Effector memory CD8-positive, alpha-beta T cell (primary cell): ENCODE results near the gene BNIP3.
A peak's percentile ranks its signal among the peaks of the same experiment; 100 is the strongest.

Experiments
- ATAC-seq: fragments of 150-1000 bp; cut with Tn5 transposase; replicated peaks from 2 replicates; pipeline ENCODE4 v1.10.0; 2021; ENCODE audit warnings: mild to moderate bottlenecking, moderate library complexity
- DNase-seq, 3 experiments: peaks; one replicate each; pipeline ENCODE4 v3.0.0; 2021
- H3K27ac Mint-ChIP-seq, 2 donors: one replicate each; pipeline ENCODE4 v1.8.0; 2022; ENCODE audit warnings: mild to moderate bottlenecking in 2 of 2, mixed read lengths in 2 of 2, moderate library complexity in 2 of 2
- H3K27me3 Mint-ChIP-seq, 2 donors: one replicate each; pipeline ENCODE4 v1.8.0; 2022; ENCODE audit warnings: mixed read lengths in 2 of 2
- H3K36me3 Mint-ChIP-seq: one replicate; pipeline ENCODE4 v1.8.0; 2022; ENCODE audit warnings: mild to moderate bottlenecking, moderate library complexity, mixed read lengths; ENCODE audit not compliant: insufficient read depth
- H3K4me1 Mint-ChIP-seq, 2 donors: one replicate each; pipeline ENCODE4 v1.8.0; 2022; ENCODE audit warnings: low read depth in 2 of 2, mixed read lengths in 2 of 2
- H3K4me3 Mint-ChIP-seq, 2 donors: one replicate each; pipeline ENCODE4 v1.8.0; 2022; ENCODE audit warnings: mild to moderate bottlenecking in 2 of 2, mixed read lengths in 2 of 2, moderate library complexity in 2 of 2
- H3K9me3 Mint-ChIP-seq, 2 donors: one replicate each; pipeline ENCODE4 v1.8.0; 2022; ENCODE audit warnings: mixed read lengths in 2 of 2

The BNIP3 gene

GRCh38 chr10:132011024-132011423, 29.3 kb upstream of the BNIP3 start:
- Mint-ChIP-seq H3K9me3 (no peaks in the 10 kb centered on the region), H3K4me1 (peaks cover 0 to 2% of the 10 kb centered on the region in 2 donors), H3K27ac (no peak overlapping the region), H3K36me3 (no peaks in the 10 kb centered on the region), H3K4me3 (no peak overlapping the region), H3K27me3 (peaks cover 30 to 46% of the 10 kb centered on the region in 2 donors)
- DNase-seq (no peak), ATAC-seq (no peak)

DNA sequence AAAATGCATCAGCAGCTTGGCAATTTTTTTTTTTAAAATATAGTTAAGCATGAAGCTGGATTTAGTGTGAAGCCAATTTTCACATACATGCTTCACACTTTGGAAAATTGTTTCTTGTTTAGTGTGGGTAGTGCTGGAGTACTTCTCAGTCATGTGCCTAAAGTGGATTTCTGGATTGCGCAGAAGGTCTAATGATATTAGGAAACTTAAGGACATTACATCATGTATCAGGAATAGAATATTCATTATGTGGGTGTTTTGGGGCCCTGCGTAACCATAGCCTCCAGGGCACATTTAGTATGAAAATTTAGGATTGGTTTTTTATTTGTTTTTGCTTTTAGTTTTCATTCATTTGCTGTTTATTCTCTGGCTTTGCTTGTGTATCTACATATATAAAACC, 28.8 kb upstream of the BNIP3 start:
- no peak for DNase-seq
- peaks cover 35 to 50% of the 10 kb centered on the region in 2 donors for H3K27me3 Mint-ChIP-seq
- H3K4me3 Mint-ChIP-seq = no peak overlapping the region
- H3K9me3 Mint-ChIP-seq = no peaks in the 10 kb centered on the region
- no peak for ATAC-seq
- H3K4me1 Mint-ChIP-seq = peaks cover 0 to 2% of the 10 kb centered on the region in 2 donors
- no peaks in the 10 kb centered on the region for H3K36me3 Mint-ChIP-seq
- no peak overlapping the region for H3K27ac Mint-ChIP-seq

DNA sequence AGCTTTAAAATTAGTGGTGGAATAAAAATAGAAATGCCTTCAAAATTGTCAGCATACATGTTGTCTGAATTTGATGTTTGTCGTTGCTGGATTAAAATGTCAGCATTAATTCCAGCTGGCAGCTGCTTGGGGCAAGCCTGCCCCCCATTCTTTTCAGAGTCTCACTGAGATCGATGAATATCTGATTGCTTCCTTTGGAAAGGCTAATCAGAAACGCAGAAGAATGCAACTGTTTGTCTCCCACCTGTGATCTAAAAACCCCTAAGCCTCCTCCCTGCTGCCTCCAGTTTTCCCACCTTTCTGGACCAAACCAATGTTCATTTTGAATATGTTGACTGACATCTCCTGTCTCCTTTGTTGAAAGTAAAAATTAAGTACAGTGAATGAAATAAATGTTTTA, 27.9 kb upstream of the BNIP3 start:
- Mint-ChIP-seq H3K27ac (no peak overlapping the region), H3K9me3 (peaks cover 0 to 2% of the 10 kb centered on the region in 2 donors), H3K27me3 (peaks cover 44 to 59% of the 10 kb centered on the region in 2 donors)

DNA sequence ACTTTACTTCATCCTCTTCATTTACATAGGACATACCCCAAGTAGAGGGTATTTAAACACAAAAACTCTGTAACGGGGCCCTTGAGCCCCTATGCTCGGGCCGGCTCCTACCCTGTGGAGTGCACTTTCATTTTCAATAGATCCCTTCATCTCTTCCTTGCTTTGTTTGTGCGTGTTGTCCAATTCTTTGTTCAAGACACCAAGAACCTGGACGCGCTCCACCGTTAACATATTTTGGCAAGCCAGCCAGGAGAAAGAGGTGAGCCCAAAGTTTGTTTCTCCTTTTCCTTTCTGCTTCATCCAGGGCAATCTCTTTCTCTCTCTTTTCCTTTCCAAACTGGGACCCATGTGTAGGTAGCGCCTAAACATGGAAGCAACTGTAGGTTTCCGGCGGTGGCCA, 26.0 kb upstream of the BNIP3 start:
- H3K4me1 Mint-ChIP-seq = peaks cover 0 to 2% of the 10 kb centered on the region in 2 donors
- H3K36me3 Mint-ChIP-seq = no peaks in the 10 kb centered on the region
- H3K9me3 Mint-ChIP-seq = peaks cover 0 to 2% of the 10 kb centered on the region in 2 donors
- DNase-seq = no peak
- peaks cover 47 to 65% of the 10 kb centered on the region in 2 donors for H3K27me3 Mint-ChIP-seq
- H3K4me3 Mint-ChIP-seq = no peak overlapping the region
- ATAC-seq = no peak
- no peak overlapping the region for H3K27ac Mint-ChIP-seq

More for the DNA sequence above, 27.9 kb upstream of the BNIP3 start:
- no peaks in the 10 kb centered on the region for H3K36me3 Mint-ChIP-seq
- ATAC-seq = no peak
- H3K4me3 Mint-ChIP-seq = no peak overlapping the region
- DNase-seq = no peak
- H3K4me1 Mint-ChIP-seq = peaks cover 0 to 2% of the 10 kb centered on the region in 2 donors

DNA sequence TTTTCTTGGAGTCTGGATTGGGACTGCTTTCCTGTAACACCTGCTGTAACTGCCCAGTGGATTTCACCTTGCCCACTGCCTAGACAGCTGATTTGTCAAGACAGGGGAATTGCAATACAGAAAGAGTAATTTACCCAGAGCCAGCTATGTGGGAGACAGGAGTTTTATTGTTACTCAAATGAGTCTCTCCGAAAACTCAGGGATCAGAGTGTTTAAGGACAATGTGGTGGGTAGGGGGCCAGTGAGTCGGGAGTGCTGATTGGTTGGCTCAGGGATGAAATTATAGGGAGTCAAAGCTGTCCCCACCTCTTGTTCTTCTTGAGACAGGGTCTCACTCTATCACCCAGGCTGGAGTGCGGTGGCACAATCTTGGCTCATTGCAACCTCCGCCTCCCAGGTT, 25.2 kb upstream of the BNIP3 start:
- H3K27me3 Mint-ChIP-seq = peaks cover 51 to 68% of the 10 kb centered on the region in 2 donors
- DNase-seq = no peak
- peaks cover 0 to 2% of the 10 kb centered on the region in 2 donors for H3K4me1 Mint-ChIP-seq
- H3K27ac Mint-ChIP-seq = no peak overlapping the region
- H3K36me3 Mint-ChIP-seq = no peaks in the 10 kb centered on the region
- H3K9me3 Mint-ChIP-seq = peaks cover 0 to 2% of the 10 kb centered on the region in 2 donors
- no peak for ATAC-seq
- no peak overlapping the region for H3K4me3 Mint-ChIP-seq

GRCh38 chr10:132005147-132005546, 23.4 kb upstream of the BNIP3 start:
- H3K9me3 Mint-ChIP-seq = peaks cover 0 to 2% of the 10 kb centered on the region in 2 donors
- ATAC-seq (no peak), DNase-seq (no peak)
- H3K27me3 Mint-ChIP-seq = peaks cover 43 to 67% of the 10 kb centered on the region in 2 donors
- H3K4me1 Mint-ChIP-seq = peaks cover 0 to 2% of the 10 kb centered on the region in 2 donors
- H3K36me3 Mint-ChIP-seq = no peaks in the 10 kb centered on the region
- no peak overlapping the region for H3K4me3 Mint-ChIP-seq
- H3K27ac Mint-ChIP-seq = no peak overlapping the region

- ATAC-seq = no peak
- peaks cover 41 to 57% of the 10 kb centered on the region in 2 donors for H3K27me3 Mint-ChIP-seq
- no peak overlapping the region for H3K27ac Mint-ChIP-seq
- peaks cover 0 to 2% of the 10 kb centered on the region in 2 donors for H3K9me3 Mint-ChIP-seq
- no peaks in the 10 kb centered on the region for H3K36me3 Mint-ChIP-seq
- no peak overlapping the region for H3K4me3 Mint-ChIP-seq
- peaks cover 0 to 2% of the 10 kb centered on the region in 2 donors for H3K4me1 Mint-ChIP-seq
- DNase-seq = no peak
Measured at GRCh38 chr10:132004052-132004451, 22.3 kb upstream of the BNIP3 start.

DNA sequence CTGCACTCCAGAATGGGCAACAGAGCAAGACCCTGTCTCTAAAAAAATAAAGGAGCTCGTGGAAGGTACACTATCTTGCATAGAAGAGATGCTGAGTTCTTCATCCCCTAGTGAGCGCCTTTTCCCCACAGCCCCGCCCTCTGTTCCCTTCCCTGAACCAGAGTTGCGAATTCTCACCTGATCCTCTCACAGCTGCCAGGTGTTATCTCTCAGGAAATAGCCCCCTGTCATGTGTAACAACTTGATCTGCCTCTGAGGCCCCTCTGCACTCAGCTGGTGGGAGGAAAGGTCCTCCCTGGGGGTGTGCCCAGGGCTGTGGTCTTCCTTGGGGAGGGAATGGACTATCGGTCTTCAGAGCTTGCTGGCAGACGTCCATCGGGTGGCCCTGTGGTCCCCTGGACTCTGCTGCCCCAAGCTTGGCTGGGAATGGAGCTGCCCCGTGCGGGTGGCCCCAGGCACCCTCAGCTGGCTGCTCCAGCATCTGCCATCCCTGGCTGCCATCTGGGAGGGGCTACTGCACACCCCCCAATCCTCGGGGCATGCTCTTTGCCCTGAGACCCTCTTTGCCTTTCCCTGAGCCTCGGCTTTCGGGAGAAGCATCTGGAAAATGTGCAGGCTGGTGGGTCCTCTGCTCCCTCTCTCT, 21.7 kb upstream of the BNIP3 start:
- ATAC-seq (no peak), DNase-seq (no peak)
- H3K27me3 Mint-ChIP-seq = peaks cover 36 to 51% of the 10 kb centered on the region in 2 donors
- H3K27ac Mint-ChIP-seq = no peak overlapping the region
- no peak overlapping the region for H3K4me3 Mint-ChIP-seq
- H3K36me3 Mint-ChIP-seq = no peaks in the 10 kb centered on the region
- peaks cover 0 to 2% of the 10 kb centered on the region in 2 donors for H3K9me3 Mint-ChIP-seq
- H3K4me1 Mint-ChIP-seq = peaks cover 0 to 2% of the 10 kb centered on the region in 2 donors

DNA sequence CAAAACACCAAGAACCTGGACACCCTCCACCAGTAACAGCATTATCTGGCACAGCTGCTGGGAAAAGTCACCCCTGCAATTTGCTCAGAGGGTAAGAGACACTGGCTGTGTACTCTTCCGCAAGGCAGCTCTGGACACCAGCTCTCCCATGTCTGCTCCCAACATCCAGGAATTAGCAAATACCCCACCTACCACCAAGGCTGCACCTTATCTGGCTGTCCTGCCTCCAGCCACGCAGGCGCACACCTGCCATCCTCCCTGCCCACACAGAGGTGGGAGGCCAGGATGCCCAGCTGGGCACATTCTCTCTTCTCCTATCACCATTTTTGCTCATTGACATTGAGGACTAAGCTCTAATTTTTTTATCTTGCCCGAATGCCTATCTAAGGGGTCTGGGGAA, 20.3 kb upstream of the BNIP3 start:
- no peak for ATAC-seq
- Mint-ChIP-seq H3K9me3 (peaks cover 0 to 2% of the 10 kb centered on the region in 2 donors), H3K4me1 (no peaks in the 10 kb centered on the region), H3K36me3 (peaks cover 3% of the 10 kb centered on the region), H3K4me3 (peak overlapping the region in 1 of 2 donors; percentile 26), H3K27ac (no peak overlapping the region), H3K27me3 (peaks cover 28 to 38% of the 10 kb centered on the region in 2 donors)
- DNase-seq = no peak

DNA sequence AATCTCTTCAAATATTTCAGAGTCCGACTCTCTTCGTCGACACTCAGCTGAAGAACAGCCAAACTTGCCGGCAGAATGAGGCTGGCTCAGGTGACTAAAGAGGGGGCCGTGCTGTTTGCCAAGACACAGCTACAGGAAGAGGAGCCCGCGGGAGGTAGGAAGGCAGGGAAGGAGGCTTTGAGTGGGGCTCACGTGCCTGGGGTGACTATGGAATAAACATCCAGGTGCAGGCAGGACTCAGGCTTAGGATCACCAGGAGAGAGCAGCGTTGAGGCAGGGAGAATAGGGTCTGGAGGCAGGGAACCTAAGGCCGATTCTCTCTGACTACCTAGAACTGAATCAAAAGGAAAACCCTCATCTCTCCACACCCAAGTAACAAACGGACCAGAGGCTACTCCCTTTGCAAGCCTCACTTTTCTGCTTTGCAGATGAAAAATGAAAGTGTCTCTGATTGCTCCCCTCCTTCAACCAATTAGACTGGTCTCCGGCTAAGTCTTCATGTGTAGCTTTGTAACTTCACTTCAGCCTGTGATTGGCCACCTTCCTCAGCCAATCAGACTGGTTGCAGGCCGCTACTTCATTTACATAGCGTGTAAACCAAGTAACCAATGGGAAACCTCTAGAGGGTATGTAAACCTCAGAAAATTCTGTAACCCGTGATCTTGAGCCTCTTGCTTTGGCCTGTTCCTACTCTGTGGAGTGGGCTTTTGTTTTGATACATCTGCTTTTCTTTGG, 19.7 kb upstream of the BNIP3 start:
- peak; percentile 78 for ATAC-seq
- Mint-ChIP-seq H3K9me3 (peaks cover 0 to 2% of the 10 kb centered on the region in 2 donors), H3K36me3 (peaks cover 3% of the 10 kb centered on the region), H3K4me1 (no peaks in the 10 kb centered on the region), H3K4me3 (peak overlapping the region; percentile 37 to 45), H3K27me3 (peaks cover 23 to 39% of the 10 kb centered on the region in 2 donors), H3K27ac (peak overlapping the region; percentile 82 to 89)
- DNase-seq = no peak

- Mint-ChIP-seq H3K27ac (no peak overlapping the region), H3K4me3 (no peak overlapping the region), H3K4me1 (no peaks in the 10 kb centered on the region), H3K9me3 (no peaks in the 10 kb centered on the region), H3K27me3 (peaks cover 6 to 22% of the 10 kb centered on the region in 2 donors), H3K36me3 (peaks cover 6% of the 10 kb centered on the region)
- no peak for DNase-seq
- no peak for ATAC-seq
Measured at GRCh38 chr10:131998845-131999681, 17.3 kb upstream of the BNIP3 start.

DNA sequence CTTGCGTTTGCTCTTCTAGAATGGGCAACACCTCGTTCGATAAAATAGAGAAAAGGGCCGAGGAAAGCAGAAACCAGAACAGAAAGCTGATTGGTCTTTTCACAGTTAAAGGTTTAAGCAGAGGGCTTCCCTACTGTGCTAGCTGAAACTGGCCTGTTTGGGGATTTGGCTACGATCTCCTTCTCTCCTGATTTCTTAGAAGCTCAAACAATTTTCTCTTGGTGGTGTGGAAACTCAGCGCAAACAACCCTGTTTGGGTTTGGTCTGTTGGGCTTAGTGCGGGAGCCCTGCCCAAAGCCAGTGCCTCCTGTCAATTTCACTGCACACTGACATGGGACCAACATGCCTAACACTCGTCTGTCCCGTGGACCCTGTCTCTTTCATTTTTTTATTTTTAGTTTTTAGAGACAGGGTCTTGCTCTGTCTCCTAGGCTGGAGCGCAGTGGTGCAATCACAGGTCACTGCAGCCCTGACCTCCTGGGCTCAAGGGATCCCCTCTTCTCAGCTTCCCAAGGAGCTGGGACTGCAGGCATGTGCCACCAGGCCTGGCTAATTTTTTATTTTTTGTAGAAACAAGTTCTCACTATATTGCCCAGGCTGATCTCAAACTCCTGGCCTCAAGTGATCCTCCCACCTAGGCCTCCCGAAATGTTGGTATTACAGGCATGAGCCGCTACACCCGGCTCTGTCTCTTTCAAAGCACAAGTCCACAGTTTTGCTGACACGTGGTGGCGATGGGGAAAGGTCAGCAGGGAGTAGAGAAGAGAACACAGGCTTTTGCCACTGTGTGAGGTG, 16.5 kb upstream of the BNIP3 start:
- H3K9me3 Mint-ChIP-seq = no peaks in the 10 kb centered on the region
- H3K27ac Mint-ChIP-seq = no peak overlapping the region
- no peak overlapping the region for H3K4me3 Mint-ChIP-seq
- H3K36me3 Mint-ChIP-seq = peaks cover 6% of the 10 kb centered on the region
- no peaks in the 10 kb centered on the region for H3K4me1 Mint-ChIP-seq
- H3K27me3 Mint-ChIP-seq = peaks cover 6 to 21% of the 10 kb centered on the region in 2 donors
- DNase-seq (no peak), ATAC-seq (no peak)
